NCI-H2227 (cell line): Measurements from ENCODE around the gene CDH23.
A peak's percentile ranks its signal among the peaks of the same experiment; 100 is the strongest.

Experiments used
- DNase-seq: peaks from one replicate; lab custom pipeline; 2025; ENCODE audit not compliant: unreplicated experiment; lab: John Stamatoyannopoulos, UW

Gene CDH23

DNA sequence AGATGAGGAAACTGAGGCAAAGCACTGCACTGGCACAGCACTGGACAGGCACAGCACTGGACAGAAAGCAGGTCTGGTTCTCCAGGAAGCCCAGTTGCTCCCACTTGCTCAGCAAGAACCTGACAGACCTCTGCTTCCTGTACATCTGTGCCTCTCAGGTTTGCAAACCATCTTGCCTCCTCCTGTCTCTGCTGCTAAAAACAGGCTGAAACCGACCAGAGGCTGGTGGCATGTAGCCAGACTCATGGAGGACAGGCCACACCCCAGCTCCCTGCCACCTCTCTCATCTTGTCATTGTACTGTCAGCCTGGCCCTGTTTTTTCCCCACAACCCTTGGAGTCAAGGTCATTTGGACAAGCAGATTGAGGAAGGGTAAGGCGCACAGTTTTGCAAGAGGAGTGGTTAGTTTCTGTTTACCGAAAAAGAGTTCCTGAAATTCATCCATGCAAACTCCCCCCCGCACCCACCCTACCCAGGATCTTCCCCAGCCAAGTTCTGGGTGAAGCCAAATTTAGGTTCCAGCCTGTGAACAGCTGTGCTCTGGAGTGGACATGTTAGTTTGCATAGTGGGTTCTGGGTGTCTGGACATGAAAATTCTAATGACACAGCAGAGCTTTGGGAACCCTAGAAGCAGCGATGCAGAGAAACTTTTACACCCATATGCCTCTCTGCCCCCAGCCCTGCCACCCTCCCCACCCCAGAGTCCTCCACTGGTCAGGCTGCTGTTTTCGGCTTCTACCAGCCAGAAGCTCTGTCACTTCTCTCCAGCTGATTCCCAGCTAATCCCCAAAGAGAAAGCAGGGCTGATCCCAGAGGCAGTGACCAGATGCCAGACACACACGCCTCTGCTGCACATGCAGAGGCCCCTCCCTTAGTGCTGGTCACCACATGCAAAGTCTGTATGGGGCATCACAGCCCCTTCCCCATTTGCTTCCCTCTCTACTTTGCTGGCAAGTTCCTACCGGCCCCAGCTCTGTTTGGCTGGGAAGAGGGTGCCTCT, 331.3 kb downstream of the CDH23 start:
- no peak for DNase-seq

DNA sequence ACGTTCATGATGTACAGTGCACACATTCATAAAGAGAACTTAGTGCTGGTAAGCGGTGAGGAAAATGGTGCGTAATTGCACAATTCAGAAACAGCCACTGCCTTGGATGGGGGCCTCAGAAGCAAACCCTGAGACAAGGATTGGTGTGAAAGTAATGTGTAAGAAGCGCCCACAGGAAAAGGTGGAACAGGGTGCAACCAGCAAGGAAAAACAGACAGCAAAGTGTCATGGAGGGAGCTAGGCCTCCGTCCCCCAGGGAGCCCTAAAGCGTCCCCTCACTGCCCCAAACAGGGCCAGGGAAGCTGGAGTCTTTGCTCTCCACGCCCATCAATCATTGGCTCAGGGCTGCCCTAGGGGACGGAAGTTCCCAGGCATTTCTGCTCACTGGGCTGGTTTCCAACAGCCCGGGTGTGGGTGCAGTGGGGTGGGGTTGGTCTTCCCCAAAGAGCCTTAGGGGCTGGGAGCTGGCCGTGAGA, 332.5 kb downstream of the CDH23 start:
- DNase-seq, result no peak

DNA sequence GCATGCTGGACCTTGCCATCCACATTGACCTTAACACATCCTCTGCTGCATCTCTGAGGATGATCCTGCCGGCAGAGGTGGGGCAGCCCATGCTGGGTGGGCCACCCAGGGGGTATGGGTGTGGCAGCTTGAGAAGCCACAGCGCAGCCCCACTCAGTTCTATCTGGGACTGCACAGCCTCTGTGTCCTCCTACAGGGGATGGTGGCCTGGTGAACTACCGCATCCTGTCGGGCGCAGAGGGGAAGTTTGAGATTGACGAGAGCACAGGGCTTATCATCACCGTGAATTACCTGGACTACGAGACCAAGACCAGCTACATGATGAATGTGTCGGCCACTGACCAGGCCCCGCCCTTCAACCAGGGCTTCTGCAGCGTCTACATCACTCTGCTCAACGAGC, 335.1 kb downstream of the CDH23 start:
- no peak for DNase-seq

DNA sequence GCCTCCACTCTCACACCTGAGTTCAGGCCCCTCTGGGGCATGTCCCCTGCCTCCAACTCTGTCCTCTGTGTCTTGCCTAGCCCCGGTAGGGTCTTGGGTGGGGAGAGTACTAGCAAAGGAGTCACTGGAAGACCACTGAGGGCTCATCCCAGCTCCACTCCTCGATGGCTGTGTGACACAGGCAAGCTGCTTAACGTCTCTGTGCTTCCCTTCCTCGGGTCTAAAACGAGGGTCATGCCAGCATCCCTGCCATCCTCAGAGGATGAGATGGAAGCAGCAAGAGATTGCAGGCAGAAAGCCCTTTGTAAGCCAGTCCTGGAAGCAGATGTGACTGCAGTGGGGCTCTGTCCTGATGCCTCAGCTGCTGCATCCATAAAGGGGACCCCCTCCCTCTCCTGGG, 338.1 kb downstream of the CDH23 start:
- DNase-seq, result no peak

DNA sequence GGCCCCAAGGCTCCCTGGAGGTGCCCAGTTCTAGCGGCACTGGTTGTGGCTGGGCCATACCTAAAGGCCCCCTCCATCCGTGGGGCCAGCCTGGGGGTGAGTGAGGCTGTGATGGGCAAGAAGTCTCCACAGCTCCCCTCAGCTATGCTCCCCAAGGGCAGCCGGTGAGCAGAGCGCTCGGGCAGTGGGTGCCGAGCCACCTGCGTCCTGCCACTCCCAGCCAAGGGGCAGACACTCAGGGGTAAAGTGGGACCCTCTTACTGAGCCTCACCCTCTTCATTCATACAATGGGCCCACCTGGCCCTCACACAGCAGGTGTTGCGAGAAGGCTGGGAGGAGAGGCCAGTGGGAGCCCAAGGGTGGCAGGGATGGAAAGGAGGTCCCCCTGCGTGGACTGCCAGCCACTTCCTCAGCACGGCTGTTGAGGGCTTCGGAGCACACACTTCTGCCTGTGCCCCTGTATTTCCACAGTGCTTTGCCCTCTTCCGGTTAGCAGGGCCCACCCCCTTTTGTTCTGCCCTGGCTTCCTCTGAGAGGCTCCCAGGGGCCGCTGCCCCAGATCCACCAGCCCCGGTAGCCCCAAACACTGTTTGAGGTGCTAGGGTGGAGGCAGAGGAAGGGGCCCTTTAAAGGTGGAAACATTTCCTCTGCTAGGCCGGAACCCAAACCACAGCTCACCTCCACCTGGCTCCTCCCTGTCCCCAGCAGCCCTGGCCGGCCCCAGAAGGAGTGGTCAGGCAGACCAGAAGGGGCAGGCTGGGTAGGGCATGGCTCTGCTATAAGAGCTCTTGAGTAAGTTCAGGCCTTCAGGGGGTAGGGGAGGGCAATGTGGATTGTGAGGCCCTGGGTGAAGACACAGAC, 339.2 kb downstream of the CDH23 start:
- DNase-seq, result no peak

DNA sequence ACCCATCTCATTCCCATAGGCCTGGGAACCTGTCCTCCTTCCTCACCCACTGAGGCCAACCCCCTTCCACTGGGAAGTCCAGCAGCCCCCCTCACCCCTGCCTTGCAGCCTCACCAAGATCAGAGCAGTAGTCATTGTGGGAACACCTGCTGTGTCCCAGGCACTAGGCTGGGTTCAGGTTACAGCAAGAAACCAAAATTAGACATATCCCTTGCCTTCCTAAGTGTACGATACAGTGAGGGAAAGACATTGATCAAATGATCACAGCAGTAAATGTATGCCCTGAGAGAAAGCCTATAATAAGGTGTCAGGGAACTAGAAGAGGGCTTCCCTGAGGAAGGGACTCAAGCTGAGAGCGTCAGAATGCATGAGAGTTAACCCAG, 339.8 kb downstream of the CDH23 start:
- no peak for DNase-seq

DNA sequence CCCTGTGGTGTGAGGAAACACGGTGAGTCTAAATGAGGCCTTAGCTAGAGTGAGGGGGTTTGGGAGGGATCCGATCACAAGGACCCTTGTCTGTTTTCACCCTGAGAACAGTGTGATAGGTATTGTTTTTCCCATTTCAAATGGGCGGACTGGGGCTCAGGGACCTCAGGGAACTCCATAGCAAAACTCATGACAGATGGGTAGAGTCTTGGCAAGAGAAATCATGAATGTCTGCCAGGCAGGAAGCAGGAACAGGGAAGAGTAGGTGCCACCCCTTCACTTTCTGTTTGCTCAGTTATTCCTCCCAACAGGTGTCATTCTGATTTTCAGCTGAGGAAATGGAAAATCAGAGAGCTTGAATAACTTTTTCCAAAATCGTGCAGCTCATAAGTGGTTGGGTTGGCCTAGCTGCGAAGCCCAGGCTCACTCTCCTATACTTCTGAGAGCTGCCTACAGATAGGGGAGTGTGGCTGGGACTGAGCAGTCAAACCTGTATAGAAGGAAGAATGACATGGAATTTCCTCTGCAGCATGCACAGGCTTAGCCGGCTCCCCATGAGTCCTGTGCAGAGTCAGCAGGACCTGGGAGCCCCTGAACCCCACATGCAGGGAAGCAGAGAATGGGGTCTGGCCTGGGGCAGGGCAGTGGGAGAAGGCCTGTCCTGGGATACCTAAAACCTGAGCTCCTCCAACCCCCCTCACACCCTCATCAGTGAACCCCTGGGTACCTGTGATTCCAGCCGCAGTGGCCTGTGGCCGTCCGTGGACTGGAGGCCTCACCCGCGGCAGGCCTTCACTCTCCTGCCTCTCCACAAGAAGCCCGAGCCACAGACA, 340.5 kb downstream of the CDH23 start:
- DNase-seq, result no peak

DNA sequence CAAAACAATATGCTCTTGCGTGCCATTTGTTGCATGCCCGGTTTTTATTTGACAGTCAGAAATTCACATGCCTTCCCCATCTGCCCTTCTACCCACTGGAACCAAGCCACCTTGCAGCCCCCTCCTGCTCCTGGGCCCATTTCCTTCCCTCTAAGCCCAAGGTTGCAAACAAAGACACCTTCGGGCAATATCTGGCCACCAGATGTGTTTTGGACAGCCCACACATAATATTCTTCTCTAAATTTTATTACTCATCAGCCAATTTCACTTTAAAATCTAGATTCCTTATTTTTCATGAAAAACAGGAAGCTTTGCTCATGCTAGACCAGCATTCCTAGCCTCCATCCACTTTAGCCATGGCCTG, 341.1 kb downstream of the CDH23 start:
- no peak for DNase-seq

DNA sequence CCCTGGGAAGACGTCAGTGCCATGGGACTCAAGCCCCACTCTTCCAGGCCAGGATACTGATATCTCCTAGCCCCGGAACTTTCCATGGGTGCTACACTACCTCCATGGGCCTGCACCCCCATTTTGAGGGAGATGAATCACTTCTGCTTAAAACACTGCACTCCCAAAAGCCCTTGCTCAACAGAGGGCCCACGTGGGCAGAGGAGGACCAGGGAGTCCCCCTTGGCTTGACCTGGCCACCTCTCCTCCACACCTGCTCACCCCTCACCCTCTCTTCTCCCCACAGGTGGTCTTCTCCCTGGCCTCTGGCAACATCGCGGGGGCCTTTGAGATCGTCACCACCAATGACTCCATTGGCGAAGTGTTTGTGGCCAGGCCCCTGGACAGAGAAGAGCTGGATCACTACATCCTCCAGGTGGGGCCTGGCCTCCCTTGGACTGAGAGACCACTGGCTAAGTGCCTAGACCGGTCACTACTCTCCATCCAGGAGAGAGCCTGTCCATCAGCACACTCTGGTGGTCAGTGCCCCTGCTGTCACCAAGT, 342.7 kb downstream of the CDH23 start:
- no peak for DNase-seq

DNA sequence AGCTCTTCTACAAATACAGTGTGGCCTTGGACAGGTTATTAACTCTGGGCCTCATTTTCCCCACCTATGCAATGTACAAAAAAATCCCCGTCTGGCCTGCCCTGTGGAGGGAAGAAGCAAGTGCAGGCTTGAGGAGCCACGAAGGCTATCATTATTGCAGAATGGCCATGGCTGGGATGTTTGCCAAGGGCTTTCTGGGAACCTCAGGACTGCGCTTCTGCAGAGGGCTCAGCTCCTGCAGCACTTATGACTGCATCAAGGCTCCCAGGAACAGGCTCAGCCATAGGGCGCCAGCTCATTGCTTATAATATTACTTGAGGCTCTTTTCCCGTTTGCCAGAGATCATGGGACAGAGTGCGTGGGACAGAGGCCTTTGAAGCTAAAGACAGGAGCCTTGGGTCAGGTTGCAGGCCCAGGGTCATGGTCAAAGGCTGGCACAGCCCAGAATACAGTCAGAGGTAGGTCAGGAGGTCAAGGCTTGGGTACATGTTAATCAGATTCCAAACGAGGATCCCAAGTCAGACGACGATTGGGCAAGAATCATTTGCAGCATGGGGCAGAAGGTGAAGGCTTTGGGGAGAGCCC, 343.4 kb downstream of the CDH23 start:
- peak; percentile 65 for DNase-seq

DNA sequence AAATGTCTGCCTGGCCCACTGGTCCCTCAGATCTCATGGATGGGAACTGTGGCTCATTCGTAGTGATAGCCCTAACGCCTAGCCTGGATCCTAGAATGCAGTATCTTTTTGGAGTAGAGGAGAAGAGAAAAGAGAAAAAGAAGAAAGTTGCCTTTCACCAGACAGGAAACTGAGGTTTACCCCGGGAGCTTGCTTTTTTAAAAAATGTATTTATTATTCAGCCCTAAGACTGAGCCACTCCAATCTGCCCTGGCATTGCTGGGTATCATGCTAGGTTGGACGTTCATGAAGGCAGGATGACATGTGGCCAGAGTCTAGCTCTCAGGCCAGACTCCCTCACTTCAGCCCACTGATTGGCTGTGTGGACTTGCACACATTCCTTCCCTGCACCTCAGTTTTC, 344.3 kb downstream of the CDH23 start:
- no peak for DNase-seq

DNA sequence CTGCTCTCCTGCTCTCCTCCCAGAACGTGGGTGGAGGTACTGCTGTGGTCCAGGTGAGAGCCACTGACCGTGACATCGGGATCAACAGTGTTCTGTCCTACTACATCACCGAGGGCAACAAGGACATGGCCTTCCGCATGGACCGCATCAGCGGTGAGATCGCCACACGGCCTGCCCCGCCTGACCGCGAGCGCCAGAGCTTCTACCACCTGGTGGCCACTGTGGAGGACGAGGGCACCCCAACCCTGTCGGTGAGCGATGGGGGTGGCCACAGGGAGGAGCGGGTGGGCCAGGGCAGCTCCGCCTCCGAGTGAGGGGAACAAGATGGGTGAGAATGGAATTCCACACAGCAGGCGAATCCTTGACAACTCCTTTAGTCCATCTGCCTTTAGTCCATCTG, 345.0 kb downstream of the CDH23 start:
- DNase-seq, result no peak

DNA sequence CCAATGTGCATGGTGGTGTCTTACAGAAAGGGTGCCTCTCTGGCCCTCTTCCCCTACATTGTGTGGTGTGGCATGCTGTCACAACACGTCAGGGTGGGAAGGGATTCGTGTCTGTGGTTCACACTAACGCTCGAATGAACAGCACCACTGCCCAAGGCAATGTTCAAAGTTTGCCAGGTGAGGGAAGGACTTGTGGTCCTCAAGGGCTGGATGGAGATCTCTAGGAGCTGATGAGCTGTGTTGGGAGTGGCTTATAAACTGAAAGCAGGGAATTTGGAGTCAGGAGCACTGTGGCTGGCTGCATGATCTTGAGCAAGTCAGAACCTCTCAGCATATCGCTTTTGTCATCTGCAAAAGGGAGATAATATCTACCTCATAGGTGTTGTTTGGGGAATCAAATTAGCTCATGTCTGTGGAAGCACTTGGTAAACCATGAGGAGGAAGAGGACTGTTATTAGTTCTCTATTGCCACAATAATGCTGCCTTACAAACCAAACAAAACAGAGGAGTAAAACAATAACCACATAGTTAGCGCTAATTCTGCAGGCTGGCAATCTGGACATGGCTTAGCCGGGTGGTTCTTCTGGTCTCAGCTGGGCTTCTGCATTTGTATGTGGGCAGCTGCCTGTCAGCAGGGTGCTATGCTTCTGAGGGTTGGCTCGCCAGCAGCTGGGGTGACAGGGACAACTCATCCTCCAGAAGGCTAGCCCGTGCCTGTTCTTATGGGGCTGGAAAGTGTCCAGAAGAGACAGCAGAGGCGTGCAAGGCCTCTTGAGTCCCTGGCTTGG, 345.8 kb downstream of the CDH23 start:
- no peak for DNase-seq

DNA sequence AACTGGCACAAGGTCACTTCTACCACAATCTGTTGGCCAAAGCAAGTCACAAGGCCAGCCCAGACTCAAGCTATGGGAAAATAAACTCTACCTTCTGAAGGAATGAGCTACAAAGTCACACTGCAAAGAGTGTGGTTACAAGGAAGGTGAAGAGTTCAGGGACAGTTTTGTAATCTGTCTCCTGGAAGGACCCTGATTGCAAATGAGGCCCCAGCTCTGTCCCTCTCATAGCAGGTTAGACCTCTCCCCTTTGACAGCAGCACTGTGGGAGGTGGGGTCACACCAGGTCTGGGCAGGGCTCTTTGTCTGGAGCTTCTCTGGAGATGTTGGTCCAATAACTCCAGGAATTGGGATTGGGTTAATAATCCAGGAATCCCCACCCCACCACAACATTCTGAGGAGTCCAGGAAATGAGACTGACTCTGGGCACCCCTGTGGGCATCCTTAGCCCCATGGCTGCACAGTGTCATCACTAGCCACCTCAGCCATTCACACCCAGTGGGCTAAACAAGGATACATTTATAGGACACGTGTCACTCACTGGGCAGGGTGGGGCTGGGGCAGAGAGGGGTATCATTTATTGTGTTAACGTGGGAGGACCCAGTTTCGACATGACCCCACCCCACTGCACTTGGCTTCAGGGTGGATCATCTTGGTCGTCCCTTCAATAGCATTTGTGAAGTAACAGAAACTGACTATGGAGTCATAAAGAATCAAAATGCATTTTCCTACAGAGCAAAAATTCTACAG, 346.5 kb downstream of the CDH23 start:
- no peak for DNase-seq

DNA sequence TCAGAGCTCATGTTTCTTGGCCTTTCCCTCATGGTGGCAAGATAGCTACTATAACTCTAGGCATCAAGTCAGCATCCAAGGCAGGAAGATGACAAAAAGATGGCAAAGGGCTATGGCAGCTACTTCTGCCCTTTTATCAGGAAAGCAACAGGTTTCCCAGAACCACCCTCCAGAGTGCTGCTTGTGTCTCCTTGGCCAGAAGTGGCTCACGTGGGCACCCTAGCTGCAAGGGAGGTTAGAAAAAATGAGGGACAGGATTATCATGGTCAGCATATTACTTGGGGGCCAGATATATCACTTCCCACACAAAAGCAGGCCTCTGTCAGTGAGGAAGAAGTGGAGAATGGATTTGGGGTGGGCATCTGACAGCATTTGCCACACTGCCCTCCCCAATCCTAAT, 347.1 kb downstream of the CDH23 start:
- DNase-seq, result no peak

DNA sequence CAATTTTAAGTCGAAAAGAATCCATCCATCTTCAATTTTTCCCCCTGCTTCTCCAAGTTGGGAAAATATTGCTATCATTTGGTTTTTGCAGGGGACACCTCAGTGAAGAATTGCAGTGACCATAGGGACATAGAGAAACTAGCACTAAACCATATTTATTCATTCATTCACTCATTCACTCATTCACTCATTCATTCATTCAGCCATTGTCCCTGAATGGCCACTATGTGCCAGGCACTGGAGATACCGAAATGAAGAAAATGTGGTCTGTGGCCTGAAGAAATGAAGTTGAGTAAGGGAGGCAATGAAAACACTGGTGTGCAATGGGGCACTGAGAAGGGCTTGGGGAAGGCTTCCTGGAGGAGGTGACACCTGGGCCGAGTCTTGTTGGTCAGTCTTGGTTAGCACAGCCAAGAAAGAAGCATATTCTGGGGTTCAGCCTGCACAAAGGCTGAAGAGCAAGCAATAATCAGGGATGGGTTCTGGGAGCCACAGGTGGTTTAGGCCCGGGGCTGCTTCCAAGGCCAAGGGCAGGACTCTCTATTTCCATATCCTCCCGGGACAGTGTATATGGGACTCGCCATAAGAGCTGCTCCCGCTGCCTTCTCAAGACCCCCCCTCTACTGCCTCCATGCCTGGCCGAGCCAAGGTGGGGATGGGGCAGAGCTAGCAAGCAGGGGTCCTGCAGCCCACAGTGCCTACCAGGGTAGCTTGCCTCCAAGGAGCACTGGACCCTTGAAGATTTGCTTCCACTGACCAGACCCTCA, 348.4 kb downstream of the CDH23 start:
- DNase-seq, result no peak

DNA sequence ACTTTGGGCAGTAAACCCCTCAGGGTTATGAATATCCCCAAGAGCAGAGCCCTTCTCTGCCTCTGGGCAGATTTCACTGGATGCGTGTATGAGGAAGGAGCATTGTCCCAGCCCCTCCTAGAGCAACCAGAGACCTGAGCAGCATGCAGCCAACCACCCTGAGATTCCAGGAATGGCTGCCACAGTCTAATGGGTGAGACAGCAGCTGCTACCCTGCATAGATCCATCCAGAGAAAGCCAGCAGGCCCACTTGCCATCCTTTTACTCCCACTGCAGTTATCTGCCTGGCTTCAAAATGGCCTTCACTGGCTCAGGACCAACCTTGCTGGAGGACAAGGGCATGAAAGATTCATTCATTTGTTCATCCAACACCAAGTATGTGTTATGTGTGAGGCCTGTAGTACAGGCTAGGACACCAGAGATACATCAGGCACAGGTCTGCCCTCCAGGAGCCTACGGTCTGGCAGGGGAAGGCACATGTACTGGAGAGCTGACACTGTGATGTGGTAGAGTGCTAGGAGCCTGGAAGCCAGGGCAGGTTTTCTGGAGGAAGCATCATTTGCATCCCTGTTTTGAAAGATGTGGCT, 349.0 kb downstream of the CDH23 start:
- no peak for DNase-seq
